CD8-positive, alpha-beta memory T cell (primary cell): ENCODE results near the gene EI24. TPM values are rescaled to one million over a fixed set of nuclear protein-coding genes. Genes with fewer than 3 reads are reported as not detected.
"Not testable (repeated sequence)": the region's sequence is repeated elsewhere in the genome, so short reads cannot be mapped to it uniquely, and the experiment has no call there.

Experiments used
- CTCF ChIA-PET: fragments of 350-600 bp; sonication (Branson Sonifier 250); formaldehyde crosslinking; loops from one replicate; lab custom pipeline; 2021; ENCODE audit warnings: antibody characterized with exemption; lab: Charles Lee
- POLR2A ChIA-PET: fragments of 350-600 bp; sonication (Branson Sonifier 250); formaldehyde crosslinking; loops from one replicate; lab custom pipeline; 2021; ENCODE audit warnings: antibody characterized with exemption; lab: Charles Lee
- DNase-seq, 5 donors: peaks; one replicate each; pipeline versions ENCODE4 v3.0.0 to v3.0.0-alpha.2; 2020 to 2022; ENCODE audit warnings: mixed read lengths in 1 of 5
- H3K27ac ChIP-seq: one replicate; pipeline ENCODE4 v1.7.0; 2013; ENCODE audit warnings: low read depth, mild to moderate bottlenecking, low read length, moderate library complexity
- H3K27me3 ChIP-seq: 2 replicates; pipeline ENCODE4 v1.7.0; 2013; ENCODE audit warnings: low read length, mild to moderate bottlenecking; ENCODE audit not compliant: insufficient read depth, poor library complexity, severe bottlenecking
- H3K36me3 ChIP-seq: 2 replicates; pipeline ENCODE4 v1.7.0; 2013; ENCODE audit warnings: mild to moderate bottlenecking, low read length, moderate library complexity; ENCODE audit not compliant: insufficient read depth
- H3K4me1 ChIP-seq: 2 replicates; pipeline ENCODE4 v1.7.0; 2013; ENCODE audit warnings: mild to moderate bottlenecking, low read length, moderate library complexity; ENCODE audit not compliant: insufficient read depth
- H3K4me3 ChIP-seq: 2 replicates; pipeline ENCODE4 v1.7.0; 2013; ENCODE audit warnings: mild to moderate bottlenecking, low read length
- H3K9me3 ChIP-seq: 2 replicates; pipeline ENCODE4 v1.7.0; 2013; ENCODE audit warnings: mild to moderate bottlenecking, low read length
- H3K27ac Mint-ChIP-seq, 8 donors: one replicate each; pipeline ENCODE4 v1.8.0; 2020 to 2021; ENCODE audit warnings: mixed read lengths in 8 of 8, mild to moderate bottlenecking in 6 of 8, inconsistent platforms in 3 of 8, moderate library complexity in 3 of 8
- H3K27me3 Mint-ChIP-seq, 2 donors: one replicate each; pipeline ENCODE4 v1.8.0; 2020 to 2021; ENCODE audit warnings: mixed read lengths in 2 of 2, mild to moderate bottlenecking in 1 of 2, moderate library complexity in 1 of 2
- H3K36me3 Mint-ChIP-seq, 3 donors: one replicate each; pipeline ENCODE4 v1.8.0; 2020 to 2021; ENCODE audit warnings: mixed read lengths in 3 of 3, inconsistent platforms in 1 of 3, mild to moderate bottlenecking in 1 of 3
- H3K4me1 Mint-ChIP-seq, 3 donors: one replicate each; pipeline ENCODE4 v1.8.0; 2020 to 2021; ENCODE audit warnings: mixed read lengths in 3 of 3, inconsistent platforms in 1 of 3, mild to moderate bottlenecking in 1 of 3
- H3K4me3 Mint-ChIP-seq, 7 donors: one replicate each; pipeline ENCODE4 v1.8.0; 2020 to 2021; ENCODE audit warnings: mixed read lengths in 7 of 7, mild to moderate bottlenecking in 6 of 7, moderate library complexity in 4 of 7, inconsistent platforms in 2 of 7
- H3K9me3 Mint-ChIP-seq, 5 donors: one replicate each; pipeline ENCODE4 v1.8.0; 2020 to 2022; ENCODE audit warnings: mixed read lengths in 5 of 5, mild to moderate bottlenecking in 3 of 5, moderate library complexity in 2 of 5, inconsistent platforms in 1 of 5
- polyA plus RNA-seq: library from polyadenylated mRNA; unstranded; fragments of 300-500 nt; fragmentation: Illumina TruSeq; gene quantifications from one replicate; pipeline ENCODE4 v1.2.3, GENCODE V29; 2021
- total RNA-seq, 2 experiments: library from RNA; stranded (reverse); gene quantifications; one replicate each; pipeline ENCODE4 v1.2.3, GENCODE V29; 2021

Gene EI24
- 10 to 100 TPM; 62.7 to 65.7 TPM for total RNA-seq
- 71.7 TPM for polyA plus RNA-seq

DNA sequence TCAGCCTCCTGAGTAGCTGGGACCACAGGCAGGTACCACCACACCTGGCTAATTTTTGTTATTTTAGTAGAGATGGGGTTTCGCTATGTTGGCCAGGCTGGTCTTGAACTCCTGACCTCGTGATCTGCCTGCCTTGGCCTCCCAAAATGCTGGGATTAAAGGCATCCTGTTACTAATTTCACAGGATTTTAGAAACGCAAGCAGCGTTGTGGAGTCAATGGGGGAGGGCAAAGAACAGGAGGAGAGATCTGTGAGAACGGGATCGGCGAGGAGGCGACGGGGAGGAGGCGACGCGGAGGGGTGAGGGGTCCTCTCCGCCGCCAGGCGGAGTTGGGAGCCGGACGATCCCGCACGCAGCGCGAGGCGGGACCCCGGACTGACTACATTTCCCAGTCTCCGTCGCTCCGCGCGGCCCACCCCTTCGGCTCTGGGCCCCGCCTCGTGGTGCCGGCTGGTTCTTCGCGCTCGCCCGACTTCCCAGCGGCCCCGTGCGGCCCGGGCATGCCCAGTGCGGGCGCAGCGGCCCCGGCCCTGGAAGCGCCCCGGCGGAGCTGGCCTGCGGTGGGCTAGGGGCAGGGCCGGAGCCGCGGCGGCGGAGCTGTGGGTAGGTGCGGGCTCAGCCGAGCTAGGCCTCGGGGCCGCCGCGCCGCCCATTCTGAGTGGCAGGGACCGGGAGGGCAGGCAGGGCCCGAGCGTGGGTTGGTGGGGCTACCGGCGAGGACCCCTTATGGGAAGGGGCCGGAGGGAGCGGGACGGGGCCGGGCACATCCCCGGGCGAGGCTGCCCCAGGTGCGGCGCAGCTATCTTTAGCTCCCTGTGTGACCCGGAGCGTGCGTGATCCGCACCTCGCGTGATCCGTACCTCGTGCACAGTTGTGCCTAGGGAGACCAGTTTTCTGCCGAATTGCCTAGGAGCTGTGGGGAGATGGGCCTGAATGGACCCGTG lies at the start of gene EI24:
Gene EI24 (plus strand): TSS at position 508 of the 945 bp plus-strand sequence. CDS start 3,051 bp downstream, outside the sequence.
- H3K4me1 ChIP-seq, result peaks cover 13% of the 10 kb centered on the region

DNA sequence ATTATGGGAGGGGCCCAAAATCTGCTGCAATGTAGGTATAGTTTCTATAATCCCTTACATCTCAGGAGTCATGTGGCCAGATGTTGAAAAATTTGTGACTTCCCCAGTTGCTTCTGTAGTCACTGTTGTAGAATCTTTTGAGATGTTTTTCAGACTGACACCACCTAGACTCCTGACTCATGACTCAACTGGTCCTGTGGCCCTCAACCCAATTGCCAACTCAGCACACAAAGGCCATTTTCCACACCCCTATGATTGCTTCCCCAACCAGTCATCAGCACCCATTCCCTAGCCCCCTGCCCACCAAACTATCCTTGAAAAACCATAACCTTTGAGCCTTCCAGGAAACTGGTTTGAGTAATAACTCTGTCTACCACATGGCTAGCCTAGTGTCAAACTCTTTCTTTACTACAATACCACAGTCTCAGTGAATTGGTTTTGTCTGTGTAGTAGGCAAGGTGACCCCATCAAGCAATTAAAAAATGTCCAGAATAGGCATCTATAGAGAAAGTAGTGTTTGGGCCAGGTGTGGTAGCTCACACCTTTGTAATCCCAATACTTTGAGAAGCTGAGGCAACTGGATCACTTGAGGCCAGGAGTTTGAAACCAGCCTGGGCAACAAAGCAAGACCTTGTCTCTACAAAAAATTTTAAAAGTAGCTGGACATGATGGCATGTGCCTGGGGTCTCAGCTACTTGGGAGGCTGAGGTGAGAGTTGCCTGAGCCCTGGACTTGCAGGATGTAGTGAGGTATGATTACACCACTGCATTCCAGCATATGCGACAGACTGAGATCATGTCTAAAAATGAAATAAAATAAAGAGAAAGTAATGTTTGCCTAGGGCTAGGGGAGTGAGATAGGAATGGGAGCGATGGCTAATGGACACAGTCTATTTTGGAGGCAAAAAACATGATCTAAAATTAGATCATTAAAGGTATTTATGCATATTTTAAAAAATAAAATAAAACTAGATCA lies 49.1 kb upstream of the EI24 start:
- Histone ChIP-seq H3K4me3 (no peak overlapping the region), H3K4me1 (peaks cover 2% of the 10 kb centered on the region), H3K27me3 (no peaks in the 10 kb centered on the region), H3K36me3 (no peaks in the 10 kb centered on the region), H3K27ac (no peak overlapping the region), H3K9me3 (no peaks in the 10 kb centered on the region)
- no peak for DNase-seq
- Mint-ChIP-seq H3K27ac (peak overlapping the region in 2 of 8 donors; percentile 1 to 78), H3K9me3 (peaks cover 0 to 2% (median under 1%) of the 10 kb centered on the region in 5 donors), H3K36me3 (peaks cover 0 to 4% (median 0%) of the 10 kb centered on the region in 3 donors), H3K27me3 (no peaks in the 10 kb centered on the region), H3K4me1 (peaks cover 3 to 17% (median 10%) of the 10 kb centered on the region in 3 donors), H3K4me3 (no peak overlapping the region)
- CTCF ChIA-PET, result no interaction called here
- POLR2A ChIA-PET, result no interaction called here

More for the DNA sequence above, at the start of gene EI24:
- Mint-ChIP-seq H3K27me3 (no peaks in the 10 kb centered on the region), H3K4me1 (peaks cover 26 to 32% (median 31%) of the 10 kb centered on the region in 3 donors), H3K9me3 (no peaks in the 10 kb centered on the region), H3K36me3 (peaks cover 0 to 26% (median 2%) of the 10 kb centered on the region in 3 donors), H3K27ac (peak within 1 kb of the TSS; percentile 83 to 98 (median 94)), H3K4me3 (peak within 1 kb of the TSS; percentile 93 to 97 (median 95))
- ChIA-PET POLR2A (interaction anchor here (0.5 to 2.5 kb wide), 9 partner anchors 21 to 823 kb away, joined by 3 to 31 read pairs (median 4); partner anchors contain the start of genes CHEK1, HYLS1 and STT3A), CTCF (interaction anchor here (1.1 to 3.2 kb wide), 9 partner anchors 15 to 334 kb away, joined by 3 to 17 read pairs (median 5); partner anchors contain the start of genes CHEK1, HYLS1, PUS3 and STT3A)
- Histone ChIP-seq H3K36me3 (peaks cover 11% of the 10 kb centered on the region), H3K4me3 (peak within 1 kb of the TSS; percentile 88), H3K9me3 (no peaks in the 10 kb centered on the region), H3K27ac (peak within 1 kb of the TSS; percentile 89), H3K27me3 (no peaks in the 10 kb centered on the region)
- DNase-seq, result peak; percentile 80 to 87 (median 83)

DNA sequence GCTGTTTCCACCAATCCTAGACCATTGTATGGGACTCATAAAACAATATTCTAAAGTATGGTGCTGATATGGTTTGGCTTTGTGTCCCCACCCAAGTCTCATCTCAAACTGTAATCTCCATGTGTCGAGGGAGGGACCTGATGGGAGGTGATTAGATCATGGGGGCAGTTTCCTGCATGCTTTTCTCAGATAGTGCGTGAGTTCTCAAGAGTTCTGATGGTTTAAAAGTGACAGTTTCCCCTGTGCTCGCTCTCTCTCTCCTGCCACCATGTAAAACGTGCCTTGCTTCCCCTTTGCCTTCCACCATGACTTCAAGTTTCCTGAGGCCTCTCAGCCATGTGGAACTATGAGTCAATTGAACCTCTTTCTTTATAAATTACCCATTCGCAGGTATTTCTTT lies 44.0 kb upstream of the EI24 start:
- no peaks in the 10 kb centered on the region for H3K4me1 ChIP-seq
- no peak overlapping the region for H3K4me3 ChIP-seq
- no peaks in the 10 kb centered on the region for H3K36me3 ChIP-seq
- no peak for DNase-seq
- Mint-ChIP-seq H3K4me1 (peaks cover 0 to 2% (median 0%) of the 10 kb centered on the region in 3 donors), H3K9me3 (peaks cover 0 to 10% (median 6%) of the 10 kb centered on the region in 5 donors), H3K27me3 (no peaks in the 10 kb centered on the region), H3K27ac (peak overlapping the region in 1 of 8 donors; percentile 1), H3K4me3 (no peak overlapping the region), H3K36me3 (peaks cover 0 to 10% (median 0%) of the 10 kb centered on the region in 3 donors)
- ChIA-PET POLR2A (no interaction called here), CTCF (no interaction called here)
- no peaks in the 10 kb centered on the region for H3K9me3 ChIP-seq
- no peak overlapping the region for H3K27ac ChIP-seq
- no peaks in the 10 kb centered on the region for H3K27me3 ChIP-seq

DNA sequence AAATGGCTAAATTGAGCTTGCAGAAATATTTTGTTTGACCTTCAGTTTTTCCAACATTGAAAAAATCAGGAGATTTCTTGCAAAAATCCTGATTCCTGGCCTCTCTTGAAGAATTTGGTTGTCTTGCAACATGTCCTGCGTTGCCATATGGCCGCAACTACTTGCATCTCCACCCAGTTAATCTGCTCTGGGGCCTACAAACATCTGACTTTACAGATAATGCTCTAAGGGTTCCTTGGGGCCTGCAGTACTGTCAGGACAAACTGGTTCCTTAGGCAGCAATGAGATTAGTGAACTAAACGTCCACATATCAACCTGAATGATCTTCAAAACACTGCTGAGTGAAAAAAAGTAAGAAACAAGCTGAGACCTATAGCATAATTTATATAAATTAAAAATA lies 36.6 kb upstream of the EI24 start:
- Mint-ChIP-seq H3K4me3 (no peak overlapping the region), H3K27ac (no peak overlapping the region), H3K36me3 (peaks cover 0 to 3% (median 0%) of the 10 kb centered on the region in 3 donors), H3K4me1 (no peaks in the 10 kb centered on the region), H3K27me3 (peaks cover 7 to 29% of the 10 kb centered on the region in 2 donors), H3K9me3 (no peaks in the 10 kb centered on the region)
- POLR2A ChIA-PET, result no interaction called here
- no peaks in the 10 kb centered on the region for H3K9me3 ChIP-seq
- no peak overlapping the region for H3K4me3 ChIP-seq
- no peak for DNase-seq
- no peaks in the 10 kb centered on the region for H3K36me3 ChIP-seq
- H3K4me1 ChIP-seq, result no peaks in the 10 kb centered on the region
- CTCF ChIA-PET, result no interaction called here
- H3K27me3 ChIP-seq, result no peaks in the 10 kb centered on the region
- peak overlapping the region; percentile 9 for H3K27ac ChIP-seq

- no peaks in the 10 kb centered on the region for H3K36me3 ChIP-seq
- no peaks in the 10 kb centered on the region for H3K27me3 ChIP-seq
- Mint-ChIP-seq H3K27ac (no peak overlapping the region), H3K36me3 (peaks cover 0 to 3% (median 0%) of the 10 kb centered on the region in 3 donors), H3K4me3 (no peak overlapping the region), H3K4me1 (no peaks in the 10 kb centered on the region), H3K9me3 (no peaks in the 10 kb centered on the region), H3K27me3 (peaks cover 7 to 29% of the 10 kb centered on the region in 2 donors)
- no peak for DNase-seq
- H3K4me3 ChIP-seq, result no peak overlapping the region
- CTCF ChIA-PET, result no interaction called here
- H3K4me1 ChIP-seq, result no peaks in the 10 kb centered on the region
- POLR2A ChIA-PET, result no interaction called here
- H3K9me3 ChIP-seq, result no peaks in the 10 kb centered on the region
- H3K27ac ChIP-seq, result no peak overlapping the region
Observed at GRCh38 chr11:125535585-125535984, 33.7 kb upstream of the EI24 start.

GRCh38 chr11:125536834-125537233 lies 32.4 kb upstream of the EI24 start:
- CTCF ChIA-PET, H3K36me3 Mint-ChIP-seq, H3K9me3 ChIP-seq, H3K4me3 ChIP-seq, H3K4me1 ChIP-seq, H3K27ac ChIP-seq, DNase-seq, H3K27ac Mint-ChIP-seq, POLR2A ChIA-PET, H3K27me3 ChIP-seq, H3K9me3 Mint-ChIP-seq, H3K4me1 Mint-ChIP-seq, H3K36me3 ChIP-seq, H3K4me3 Mint-ChIP-seq: not testable (repeated sequence)
- peaks cover 7 to 29% of the 10 kb centered on the region in 2 donors for H3K27me3 Mint-ChIP-seq

DNA sequence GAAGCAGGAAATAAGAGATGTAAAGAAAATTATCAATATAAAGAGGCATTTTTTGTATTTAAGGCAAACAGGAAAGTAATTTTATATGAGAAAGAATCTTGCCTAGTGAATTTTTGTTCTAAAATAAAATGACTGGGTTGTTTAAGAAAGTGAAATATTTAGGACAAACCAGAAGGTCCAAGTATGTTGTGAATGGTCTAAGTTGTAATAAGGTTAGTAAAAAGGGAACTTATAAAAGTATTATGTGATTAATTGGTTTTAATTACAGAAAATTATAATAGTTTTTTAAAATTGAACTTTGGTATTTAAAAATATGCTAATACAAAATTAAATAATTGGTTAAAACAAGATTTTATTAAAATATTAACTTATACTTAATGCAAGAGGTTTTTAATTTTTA lies 26.6 kb upstream of the EI24 start:
- Histone ChIP-seq H3K4me1 (no peaks in the 10 kb centered on the region), H3K27ac (no peak overlapping the region), H3K36me3 (no peaks in the 10 kb centered on the region), H3K9me3 (no peaks in the 10 kb centered on the region), H3K4me3 (no peak overlapping the region), H3K27me3 (no peaks in the 10 kb centered on the region)
- no peak overlapping the region for H3K27ac Mint-ChIP-seq
- H3K4me1 Mint-ChIP-seq, result no peaks in the 10 kb centered on the region
- DNase-seq, result no peak
- H3K4me3 Mint-ChIP-seq, result no peak overlapping the region
- H3K27me3 Mint-ChIP-seq, result no peaks in the 10 kb centered on the region
- peaks cover 2 to 11% (median 7%) of the 10 kb centered on the region in 5 donors for H3K9me3 Mint-ChIP-seq
- CTCF ChIA-PET, result no interaction called here
- POLR2A ChIA-PET, result no interaction called here
- H3K36me3 Mint-ChIP-seq, result peaks cover 0 to 5% (median 4%) of the 10 kb centered on the region in 3 donors
